Stimulated activated CD4-positive, alpha-beta T cell treated with anti-CD3 and anti-CD28 coated beads, Interleukin-15, amount 100 ng/mL, for 24 hours (primary cell): Measurements from ENCODE around the gene GAS7.
"Not testable (repeated sequence)": the region's sequence is repeated elsewhere in the genome, so short reads cannot be mapped to it uniquely, and the experiment has no call there.

Experiments used
- DNase-seq: peaks from one replicate; pipeline ENCODE4 v3.0.0-alpha.2; 2020

GAS7 gene

DNA sequence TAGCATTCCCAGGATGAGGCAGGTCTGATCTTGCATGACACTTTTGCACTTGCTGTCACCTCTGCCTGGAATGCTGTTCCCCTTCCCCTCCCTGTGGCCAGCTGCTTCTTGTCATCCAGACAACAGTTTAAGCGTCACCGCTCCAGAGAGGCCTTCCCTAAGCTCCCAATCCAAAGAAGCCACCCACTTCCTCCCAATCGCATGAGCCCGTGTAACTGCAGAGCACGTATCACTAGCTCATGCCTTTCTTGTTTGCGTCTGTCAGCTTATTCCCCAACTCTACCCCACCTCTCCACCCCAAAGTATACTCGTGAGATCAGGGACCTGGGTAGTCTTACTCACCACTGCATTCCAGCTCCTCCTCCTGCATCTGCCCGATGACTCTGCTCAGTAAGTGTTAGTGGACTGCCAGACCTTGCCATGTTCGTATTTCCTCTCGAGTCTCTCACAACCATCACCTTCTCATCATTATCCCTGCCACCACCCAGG is 92.8 kb downstream of the GAS7 start:
- no peak for DNase-seq

DNA sequence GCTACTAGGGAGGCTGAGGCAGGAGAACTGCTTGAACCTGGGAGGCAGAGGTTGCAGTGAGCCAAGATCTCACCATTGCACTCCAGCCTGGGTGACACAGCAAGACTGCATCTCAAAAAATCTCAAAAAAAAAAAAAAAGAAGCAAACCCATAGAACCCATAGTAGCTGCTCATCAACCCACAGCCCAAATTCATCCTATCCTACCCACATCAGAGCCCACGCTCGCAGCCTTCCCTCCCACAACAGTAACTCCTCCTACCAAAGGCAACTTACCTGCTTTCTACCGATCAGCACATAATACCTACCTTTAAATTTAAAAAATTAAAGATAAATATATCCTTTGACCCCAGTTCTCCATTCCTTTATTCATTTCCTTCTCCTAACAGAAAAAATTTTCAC is 94.7 kb downstream of the GAS7 start:
- DNase-seq = no peak

DNA sequence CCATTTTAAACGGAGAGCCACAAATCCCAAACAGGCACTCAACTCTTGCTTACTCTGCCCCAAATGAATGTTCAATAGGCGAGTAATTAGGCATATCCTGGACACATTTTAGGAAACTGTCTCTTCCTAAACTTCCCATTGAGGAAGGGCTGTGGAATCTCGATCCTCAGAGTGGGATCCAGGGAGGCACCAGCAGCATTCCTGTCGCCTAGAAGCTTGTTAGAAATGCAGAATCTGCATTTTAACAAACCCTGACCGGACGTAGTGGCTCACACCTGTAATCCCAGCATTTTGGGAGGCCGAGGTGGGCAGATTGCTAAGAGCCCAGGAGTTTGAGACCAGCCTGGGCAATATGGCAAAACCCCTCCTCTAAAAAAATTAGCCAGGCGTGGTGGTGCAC is 95.6 kb downstream of the GAS7 start:
- no peak for DNase-seq

GRCh38 chr17:10099051-10099571 is 99.3 kb downstream of the GAS7 start:
- DNase-seq = no peak

DNA sequence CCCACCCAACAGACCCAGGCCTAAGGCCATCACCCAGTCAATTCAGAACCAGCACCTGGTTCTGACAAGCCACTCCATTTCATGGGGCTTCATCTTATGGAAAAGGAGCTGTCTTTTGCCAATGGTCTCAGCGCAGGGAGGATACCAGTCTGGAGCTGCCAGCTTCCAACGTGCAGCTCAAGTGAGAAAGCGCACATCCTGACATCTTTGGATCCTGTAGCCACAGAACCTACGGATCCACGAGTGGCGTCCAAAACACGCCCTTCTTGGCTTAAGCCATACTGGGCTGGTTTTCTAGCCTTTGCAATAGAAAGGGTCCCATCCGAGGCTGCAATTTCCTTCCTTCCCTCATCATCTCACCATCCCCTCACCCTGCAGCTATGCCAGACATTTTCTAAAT is 101.8 kb downstream of the GAS7 start:
- DNase-seq = no peak

- DNase-seq = not testable (repeated sequence)
Observed at GRCh38 chr17:10095295-10095694, 103.1 kb downstream of the GAS7 start.

GRCh38 chr17:10094797-10095196 is 103.6 kb downstream of the GAS7 start:
- DNase-seq = no peak

- DNase-seq = no peak
Observed at GRCh38 chr17:10092595-10092994, 105.8 kb downstream of the GAS7 start.

- no peak for DNase-seq
Observed at GRCh38 chr17:10091046-10091445, 107.4 kb downstream of the GAS7 start.

GRCh38 chr17:10089196-10089804 is 109.1 kb downstream of the GAS7 start:
- DNase-seq = no peak

GRCh38 chr17:10088444-10088843 is 110.0 kb downstream of the GAS7 start:
- no peak for DNase-seq

DNA sequence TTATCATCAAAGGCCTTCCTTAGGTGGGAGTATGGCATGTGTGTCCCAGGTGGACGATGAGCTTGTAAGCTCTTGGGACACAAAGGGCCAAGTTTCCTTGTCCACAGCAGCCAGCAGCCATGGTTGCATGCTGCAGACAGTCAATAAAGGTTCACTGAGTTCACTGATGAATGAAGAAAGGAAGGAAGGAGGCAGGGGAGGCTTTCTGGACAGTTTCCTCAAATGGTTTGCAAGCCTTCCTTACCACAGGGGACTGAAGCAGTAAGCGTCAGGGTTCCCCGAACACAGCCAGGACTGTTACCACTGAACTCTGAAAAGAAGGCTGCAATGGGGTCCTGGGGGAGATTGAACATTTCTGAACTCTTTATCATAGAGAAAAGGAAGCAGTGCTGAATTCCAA is 111.1 kb downstream of the GAS7 start:
- no peak for DNase-seq

DNA sequence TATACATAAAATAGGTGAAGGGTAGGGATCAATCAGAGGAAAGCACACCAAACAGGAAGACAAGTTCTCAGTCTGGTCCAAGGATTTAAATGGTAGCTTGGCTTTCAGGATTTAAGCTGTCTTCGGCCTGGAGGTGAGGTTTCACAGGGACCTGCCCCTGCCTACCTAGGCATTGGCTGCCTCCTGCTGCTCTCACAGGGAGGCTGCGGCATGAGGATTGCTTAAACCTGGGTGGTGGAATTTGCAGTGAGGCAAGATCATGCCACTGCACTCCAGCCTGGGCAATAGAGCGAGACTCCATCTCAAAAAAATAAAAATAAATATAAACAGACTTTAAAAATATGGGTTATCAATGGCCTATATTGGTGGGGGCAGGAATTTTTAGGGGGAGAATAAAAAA is 114.5 kb downstream of the GAS7 start:
- no peak for DNase-seq

DNA sequence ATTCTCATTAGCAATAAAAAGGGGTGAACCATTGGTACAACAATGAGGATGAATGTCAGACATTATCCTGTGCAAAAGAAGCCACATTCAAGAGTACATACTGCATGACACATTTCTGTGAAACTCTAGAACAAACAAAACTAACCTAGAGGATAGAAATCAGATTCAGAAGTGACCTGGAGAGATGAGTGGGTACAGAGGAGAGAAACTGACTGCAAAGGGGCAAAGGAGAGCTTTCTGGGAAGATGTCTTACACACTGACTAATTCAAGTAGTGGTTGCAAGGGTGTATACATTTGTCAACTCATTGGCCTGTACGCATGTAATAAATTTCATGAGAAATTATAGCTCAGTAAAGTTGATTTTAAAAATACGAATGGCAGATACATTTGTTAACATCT is 115.6 kb downstream of the GAS7 start:
- no peak for DNase-seq

- DNase-seq = no peak
Observed at GRCh38 chr17:10081571-10082169, 116.7 kb downstream of the GAS7 start.

GRCh38 chr17:10077561-10078299 is 120.7 kb downstream of the GAS7 start:
- no peak for DNase-seq

DNA sequence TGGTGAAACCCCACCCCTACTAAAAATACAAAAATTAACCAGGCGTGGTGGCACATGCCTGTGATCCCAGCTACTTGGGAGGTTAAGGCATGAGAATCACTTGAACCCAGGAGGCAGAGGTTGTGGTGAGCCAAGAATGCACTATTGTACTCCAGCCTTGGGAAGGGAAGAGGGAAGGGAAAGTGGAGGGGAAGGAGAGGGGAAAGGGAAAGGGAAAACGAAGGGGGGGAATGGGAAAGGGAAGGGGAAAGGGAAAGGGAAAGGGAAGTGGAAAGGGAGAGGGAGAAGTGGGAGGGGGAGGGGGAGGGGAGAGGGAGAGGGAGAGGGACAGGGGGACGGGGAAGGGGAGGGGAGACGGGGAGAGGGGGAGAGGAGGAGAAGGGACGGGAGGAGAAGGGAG is 122.5 kb downstream of the GAS7 start:
- no peak for DNase-seq

GRCh38 chr17:10073941-10074340 is 124.5 kb downstream of the GAS7 start:
- DNase-seq = no peak

DNA sequence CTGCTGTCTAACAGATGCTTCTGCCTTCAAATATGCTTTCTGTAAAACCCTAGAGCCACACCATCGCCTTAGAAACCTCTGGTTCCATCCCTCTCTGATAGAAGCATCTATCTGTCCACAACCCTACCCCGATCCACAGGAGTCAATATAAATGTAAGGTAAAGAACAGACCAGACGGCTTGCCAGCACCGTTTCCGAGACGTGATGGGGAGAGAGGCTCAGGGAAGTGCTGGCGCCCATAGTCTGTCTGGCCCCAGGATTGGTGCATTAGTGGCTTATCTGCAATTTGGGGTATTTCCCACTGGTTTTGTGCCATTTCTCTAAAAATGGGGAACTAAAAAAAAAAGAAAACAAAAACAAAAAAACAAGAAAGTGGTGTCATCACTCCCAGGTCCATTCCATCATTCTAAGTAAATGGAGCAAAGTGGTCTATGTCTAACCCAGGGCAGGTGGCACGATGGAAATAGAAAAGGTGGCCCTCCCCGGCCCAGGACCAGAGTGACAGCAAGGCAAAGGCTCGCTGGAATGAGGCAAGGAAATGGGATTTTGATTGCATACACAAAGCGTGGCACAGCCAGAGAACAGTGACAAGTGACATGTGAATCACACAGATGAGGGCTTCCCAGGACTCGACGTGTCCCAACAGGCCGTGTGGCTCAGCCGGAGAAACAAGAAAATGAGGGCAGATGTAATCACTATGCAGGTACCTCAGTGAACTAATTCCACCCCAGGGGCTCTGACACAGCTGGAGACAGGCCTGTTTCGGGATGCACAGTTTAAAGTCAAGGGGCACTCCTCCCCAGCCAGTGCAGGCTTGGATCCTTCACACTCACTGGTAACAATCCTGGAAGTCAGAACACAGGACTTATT is 125.6 kb downstream of the GAS7 start:
- DNase-seq = no peak

DNA sequence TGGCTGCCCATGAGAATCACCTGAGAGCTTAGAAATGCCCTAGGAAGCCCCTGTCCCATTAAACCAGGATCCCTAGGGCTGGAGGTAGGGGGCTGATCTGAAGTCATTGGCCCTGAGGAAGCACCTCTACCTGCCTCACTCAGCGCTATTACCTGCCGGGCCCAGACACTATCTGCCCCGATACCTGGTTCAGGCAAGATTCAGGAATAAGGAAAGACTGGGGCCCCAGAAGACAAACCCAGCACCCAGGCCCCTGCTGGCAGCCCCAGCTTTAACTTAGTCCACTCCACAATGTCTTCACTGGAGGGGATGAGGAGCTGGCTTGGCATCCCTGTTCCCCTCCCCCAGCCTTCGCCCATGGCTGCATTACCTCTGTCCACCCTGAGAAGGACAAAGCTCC is 126.3 kb downstream of the GAS7 start:
- DNase-seq = no peak

- no peak for DNase-seq
Observed at GRCh38 chr17:10071141-10071540, 127.3 kb downstream of the GAS7 start.

DNA sequence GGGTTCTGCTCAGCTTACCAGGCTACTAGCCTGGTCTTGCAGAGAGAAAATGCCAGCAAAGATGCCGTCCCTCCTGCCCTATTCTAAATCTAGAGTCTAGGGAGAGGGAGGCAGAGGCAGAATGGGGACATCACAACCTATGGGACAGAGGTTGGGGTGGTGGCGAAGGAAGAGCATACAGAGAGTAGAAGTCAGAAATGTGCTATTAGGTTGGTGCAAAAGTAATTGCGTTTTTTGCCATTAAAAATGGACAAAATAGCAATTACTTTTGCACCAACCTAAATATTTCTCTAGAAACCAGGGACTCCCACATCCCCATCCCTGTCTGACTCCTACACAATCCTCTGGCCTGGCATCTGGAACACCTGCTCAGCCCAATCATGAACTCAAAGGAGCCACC is 127.7 kb downstream of the GAS7 start:
- DNase-seq = no peak

DNA sequence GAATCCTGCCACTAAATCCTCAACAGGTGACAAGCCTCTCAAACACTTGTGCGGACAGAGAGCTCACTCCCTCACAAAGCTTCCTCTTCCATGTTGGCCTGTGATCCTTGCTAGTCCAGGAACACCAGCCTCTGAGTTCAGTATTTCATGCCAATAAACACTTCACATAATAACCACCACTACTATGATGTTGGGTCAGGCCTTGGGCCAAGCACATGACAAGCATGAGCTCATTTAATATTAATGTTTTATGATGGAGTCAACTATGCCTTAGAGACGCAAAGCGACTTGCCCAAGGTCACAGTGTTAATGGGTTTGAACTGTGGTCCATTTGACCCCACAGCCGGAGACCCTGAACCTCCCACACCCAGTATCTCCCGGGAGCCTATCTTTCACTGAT is 129.1 kb downstream of the GAS7 start:
- no peak for DNase-seq
